Measurements from ENCODE around the gene QSOX2.

Gene QSOX2

GRCh38 chr9:136264441-136265405 is 19.1 kb upstream of the QSOX2 start:
- no peak for DNase-seq

- DNase-seq, result no peak
Observed at GRCh38 chr9:136264031-136264430, 18.4 kb upstream of the QSOX2 start.

GRCh38 chr9:136262671-136263178 is 17.1 kb upstream of the QSOX2 start:
- no peak for DNase-seq

- no peak for DNase-seq
Observed at GRCh38 chr9:136261686-136262430, 16.2 kb upstream of the QSOX2 start.

- no peak for DNase-seq
Observed at GRCh38 chr9:136260936-136261472, 15.4 kb upstream of the QSOX2 start.

- no peak for DNase-seq
Observed at GRCh38 chr9:136260521-136260920, 14.9 kb upstream of the QSOX2 start.

- DNase-seq, result no peak
Observed at GRCh38 chr9:136259836-136260235, 14.2 kb upstream of the QSOX2 start.

- DNase-seq, result no peak
Observed at GRCh38 chr9:136259517-136259813, 13.9 kb upstream of the QSOX2 start.

- DNase-seq, result no peak
Observed at GRCh38 chr9:136258786-136259516, 13.3 kb upstream of the QSOX2 start.

GRCh38 chr9:136258299-136258625 is 12.7 kb upstream of the QSOX2 start:
- no peak for DNase-seq

- DNase-seq, result no peak
Observed at GRCh38 chr9:136257381-136258298, 12.0 kb upstream of the QSOX2 start.

- DNase-seq, result no peak
Observed at GRCh38 chr9:136255896-136256890, 10.6 kb upstream of the QSOX2 start.

- DNase-seq, result no peak
Observed at GRCh38 chr9:136255166-136255538, 9.5 kb upstream of the QSOX2 start.

- DNase-seq, result no peak
Observed at GRCh38 chr9:136254381-136255165, 9.0 kb upstream of the QSOX2 start.

- DNase-seq, result no peak
Observed at GRCh38 chr9:136253246-136254130, 7.9 kb upstream of the QSOX2 start.

- DNase-seq, result no peak
Observed at GRCh38 chr9:136252846-136253245, 7.2 kb upstream of the QSOX2 start.

- no peak for DNase-seq
Observed at GRCh38 chr9:136252281-136252680, 6.7 kb upstream of the QSOX2 start.

GRCh38 chr9:136251264-136252115 is 5.9 kb upstream of the QSOX2 start:
- no peak for DNase-seq

Measured in NCI-H2107 (cell line).